Non-pigmented ciliary epithelial cell (primary cell): ENCODE data around the gene TEX53.

Experiments used
- DNase-seq: peaks from one replicate; pipeline ENCODE4 v3.0.0-alpha.2; 2010; ENCODE audit warnings: low read depth

Gene TEX53

GRCh38 chr9:114638404-114638803 is 19.2 kb downstream of the TEX53 start:
- no peak for DNase-seq

- DNase-seq: no peak
Observed at GRCh38 chr9:114634387-114634786, 23.2 kb downstream of the TEX53 start.

GRCh38 chr9:114633438-114634089 is 24.0 kb downstream of the TEX53 start:
- no peak for DNase-seq

GRCh38 chr9:114631166-114631565 is 26.4 kb downstream of the TEX53 start:
- DNase-seq: no peak

GRCh38 chr9:114629563-114630090 is 28.0 kb downstream of the TEX53 start:
- DNase-seq: no peak

GRCh38 chr9:114627553-114627952 is 30.1 kb downstream of the TEX53 start:
- DNase-seq: no peak

- no peak for DNase-seq
Observed at GRCh38 chr9:114626415-114627020, 31.1 kb downstream of the TEX53 start.

- no peak for DNase-seq
Observed at GRCh38 chr9:114624677-114625076, 32.9 kb downstream of the TEX53 start.

GRCh38 chr9:114621975-114622609 is 35.5 kb downstream of the TEX53 start:
- DNase-seq: no peak

GRCh38 chr9:114621561-114621960 is 36.0 kb downstream of the TEX53 start:
- no peak for DNase-seq

- no peak for DNase-seq
Observed at GRCh38 chr9:114619191-114619761, 38.3 kb downstream of the TEX53 start.

- DNase-seq: no peak
Observed at GRCh38 chr9:114616684-114617520, 40.7 kb downstream of the TEX53 start.

GRCh38 chr9:114614373-114614772 is 43.2 kb downstream of the TEX53 start:
- no peak for DNase-seq

- no peak for DNase-seq
Observed at GRCh38 chr9:114613919-114614318, 43.7 kb downstream of the TEX53 start.

- DNase-seq: no peak
Observed at GRCh38 chr9:114613087-114613486, 44.5 kb downstream of the TEX53 start.

- DNase-seq: no peak
Observed at GRCh38 chr9:114612272-114612923, 45.2 kb downstream of the TEX53 start.

GRCh38 chr9:114611516-114612271 is 45.9 kb downstream of the TEX53 start:
- DNase-seq: no peak

- no peak for DNase-seq
Observed at GRCh38 chr9:114608525-114608796, 49.1 kb downstream of the TEX53 start.

- no peak for DNase-seq
Observed at GRCh38 chr9:114607671-114608524, 49.7 kb downstream of the TEX53 start.

- DNase-seq: no peak
Observed at GRCh38 chr9:114606597-114607207, 50.9 kb downstream of the TEX53 start.
